ENCODE data around the gene FAF1.

DNA sequence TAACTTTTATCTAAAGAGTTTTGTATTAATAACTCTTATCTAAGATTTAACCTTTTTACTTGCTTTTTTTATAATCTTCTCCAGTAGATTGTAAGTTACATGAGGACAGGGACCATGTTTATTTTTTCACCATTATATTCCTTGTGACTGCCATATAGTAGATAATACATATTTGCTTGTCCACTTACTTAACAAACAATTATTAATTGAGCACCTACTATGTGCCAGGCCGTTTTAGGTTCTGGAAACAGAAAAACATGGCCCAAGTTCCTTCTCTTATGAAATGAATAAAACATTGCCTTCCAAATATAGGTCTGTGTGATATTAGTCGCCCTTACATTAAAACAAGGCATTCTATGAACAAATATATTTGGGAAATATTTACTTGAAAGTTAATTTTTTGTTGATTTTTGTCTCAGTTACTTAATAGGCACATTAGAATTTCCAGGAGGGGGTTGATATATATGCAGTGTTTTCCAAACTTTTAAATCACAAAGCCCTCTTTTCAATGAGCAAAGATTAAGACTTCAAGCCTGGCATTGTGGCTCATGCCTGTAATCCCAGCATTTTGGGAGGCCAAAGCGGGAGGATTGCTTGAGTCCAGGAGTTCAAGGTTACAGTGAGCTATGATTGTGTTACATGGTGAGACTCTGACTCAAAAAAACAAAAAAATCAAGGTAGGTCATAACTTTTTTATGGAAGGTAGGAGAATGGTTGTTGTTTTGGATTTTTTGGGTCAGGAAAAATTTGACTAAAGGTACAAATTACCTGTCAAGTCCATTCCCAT is 32.7 kb upstream of the FAF1 start:
- TF ChIP-seq GATA3 (IDR thresholded peaks at IDR 0.05; ENCODE audit: low read depth, low read length) (no peak), GATA2 (IDR thresholded peaks at IDR 0.05; ENCODE audit: low read depth, low read length) (no peak)

Data from SH-SY5Y (cell line).